GM21723 (cell line): ENCODE results near the gene GZMB.
"Not testable (repeated sequence)": the region's sequence is repeated elsewhere in the genome, so short reads cannot be mapped to it uniquely, and the experiment has no call there.

Source experiments
- ATAC-seq: cut with Tn5 transposase; IDR thresholded peaks from one replicate; pipeline ENCODE4 v1.9.1; 2021; ENCODE audit warnings: mild to moderate bottlenecking, moderate library complexity; ENCODE audit not compliant: unreplicated experiment

Gene GZMB, protein sequence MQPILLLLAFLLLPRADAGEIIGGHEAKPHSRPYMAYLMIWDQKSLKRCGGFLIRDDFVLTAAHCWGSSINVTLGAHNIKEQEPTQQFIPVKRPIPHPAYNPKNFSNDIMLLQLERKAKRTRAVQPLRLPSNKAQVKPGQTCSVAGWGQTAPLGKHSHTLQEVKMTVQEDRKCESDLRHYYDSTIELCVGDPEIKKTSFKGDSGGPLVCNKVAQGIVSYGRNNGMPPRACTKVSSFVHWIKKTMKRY

DNA sequence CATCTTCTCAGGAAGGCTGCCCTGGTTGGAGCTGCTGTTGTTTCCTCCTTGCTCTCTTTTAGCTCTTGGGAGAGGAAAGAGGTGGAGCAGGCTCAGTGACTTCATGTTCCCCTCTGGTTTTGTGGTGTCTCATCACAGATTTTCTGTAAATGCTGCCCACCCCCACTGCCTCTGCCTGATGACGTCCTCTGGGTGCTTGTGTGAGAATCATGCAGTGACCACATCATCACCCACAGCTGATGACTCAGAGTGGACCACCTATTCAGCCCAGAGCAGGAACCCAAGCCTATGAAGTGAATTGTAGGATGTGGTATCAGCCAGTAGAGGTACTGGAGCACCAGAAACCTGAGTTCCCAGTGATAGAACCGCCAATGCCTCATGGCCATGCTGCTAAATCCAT is at the start of gene GZMB:
Gene GZMB, minus strand, starts transcription at position 33 of the 400 bp plus-strand sequence. Its CDS starts 30 bp downstream, at position 3.
- ATAC-seq = no peak

DNA sequence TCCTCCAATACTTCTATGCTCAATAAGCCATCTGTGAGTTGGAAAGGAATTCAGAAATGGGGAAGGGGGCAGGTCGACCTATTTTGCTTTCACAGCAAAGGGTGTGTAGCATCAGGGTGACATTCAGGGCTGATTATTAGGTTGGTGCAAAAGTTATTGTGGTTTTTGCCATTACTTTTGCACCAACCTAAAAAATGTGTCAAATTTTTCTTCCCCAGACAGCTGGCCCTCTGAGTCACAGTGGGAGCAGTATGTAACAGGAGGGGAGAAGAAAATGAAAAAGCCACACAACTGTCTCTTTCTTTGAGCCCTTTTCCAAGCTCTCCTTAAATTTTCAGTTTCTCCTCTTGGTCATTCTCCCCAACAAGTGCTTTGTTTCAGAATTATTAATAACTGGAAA is 47.1 kb upstream of the GZMB start:
- ATAC-seq = no peak

DNA sequence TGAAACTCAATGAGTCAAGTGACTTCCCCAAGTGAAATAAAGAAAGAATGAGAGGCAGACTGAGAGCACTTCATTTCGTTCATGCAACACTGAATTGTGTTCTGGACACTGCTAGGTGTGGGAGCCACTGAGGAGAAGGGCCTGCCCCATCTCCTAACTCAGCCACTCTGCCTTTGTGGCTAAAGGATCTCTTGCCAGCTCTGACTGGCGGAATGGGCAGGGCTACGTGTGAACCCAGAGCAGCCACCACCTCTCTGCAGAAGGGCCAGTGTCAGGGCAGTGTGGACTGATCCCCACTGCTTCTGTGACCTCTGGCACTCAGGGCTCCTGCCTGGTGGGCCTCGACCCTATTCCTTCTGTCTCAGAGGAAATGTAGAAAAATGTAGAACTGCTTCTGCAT is 46.5 kb upstream of the GZMB start:
- no peak for ATAC-seq

DNA sequence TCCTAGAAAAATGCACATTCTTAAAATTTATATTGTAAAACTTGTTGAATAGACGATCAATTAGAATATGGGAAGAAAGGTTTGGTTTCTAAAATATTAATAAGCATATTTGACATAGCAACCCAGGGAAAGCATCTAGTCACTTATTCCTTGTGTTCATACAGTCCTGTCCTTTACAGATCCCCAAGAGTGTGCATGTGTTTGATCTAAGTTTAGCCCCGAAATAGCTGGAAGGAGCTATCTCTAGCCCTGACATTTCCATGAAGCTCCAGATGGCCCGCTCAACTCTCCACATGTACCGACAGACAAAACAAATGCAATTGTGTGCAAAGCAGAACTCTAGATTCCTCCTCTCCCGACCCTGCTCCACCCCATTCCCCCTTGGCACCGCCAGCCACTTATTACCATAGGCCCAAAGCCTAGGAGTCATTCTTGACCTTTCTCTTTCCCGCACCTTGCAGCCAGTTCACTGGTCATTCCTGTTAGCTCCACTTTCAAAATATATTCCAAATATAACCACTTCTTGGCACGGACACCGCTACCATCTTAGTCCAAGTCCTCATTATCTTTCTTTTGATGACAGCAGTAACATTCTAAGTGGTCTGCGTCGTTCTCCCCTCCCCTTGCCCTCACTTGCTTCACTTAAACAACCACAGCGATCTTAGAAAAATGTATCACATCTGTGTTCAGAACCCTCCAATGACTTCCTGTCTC is 45.4 kb upstream of the GZMB start:
- ATAC-seq = no peak

DNA sequence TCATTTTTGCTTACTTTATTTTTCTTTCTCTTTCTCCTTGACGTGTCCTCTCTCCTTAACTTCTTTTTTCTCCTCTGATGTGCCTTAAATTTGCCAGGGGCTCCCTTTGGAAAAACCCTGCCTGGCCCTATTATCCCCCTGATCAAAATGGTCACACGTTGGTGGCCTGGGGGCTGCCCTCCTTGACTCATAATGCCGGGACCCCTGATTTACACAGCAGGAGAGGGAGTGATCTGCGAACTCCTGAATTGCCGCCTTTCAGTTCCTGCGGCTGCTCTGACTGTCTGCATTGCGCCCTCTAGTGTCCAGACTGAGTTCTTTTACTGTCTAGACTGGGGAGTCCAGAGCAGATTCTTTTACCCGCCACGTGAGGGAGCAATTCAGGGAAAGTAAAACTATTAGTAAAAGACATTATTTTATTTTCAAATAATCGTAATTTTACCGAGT is 44.8 kb upstream of the GZMB start:
- ATAC-seq = peak; percentile 82

DNA sequence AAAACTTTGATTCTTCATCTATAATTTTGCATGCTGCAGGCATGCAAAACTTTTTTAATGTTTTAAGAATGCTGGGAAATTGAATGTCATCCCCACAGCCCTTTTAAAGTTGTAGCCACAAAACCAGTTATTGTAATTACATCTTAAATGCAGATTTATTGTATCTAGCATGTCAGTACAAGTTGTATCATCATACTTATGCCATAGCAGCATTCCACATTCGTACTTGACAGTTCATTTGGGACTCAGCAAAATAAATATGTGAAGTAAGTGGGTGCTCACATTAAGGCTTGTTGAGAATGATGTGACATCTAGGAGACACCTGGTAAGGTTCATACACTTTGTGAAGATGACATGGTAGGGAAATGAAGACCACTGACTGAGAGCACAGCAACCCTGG is 44.0 kb upstream of the GZMB start:
- ATAC-seq = no peak

DNA sequence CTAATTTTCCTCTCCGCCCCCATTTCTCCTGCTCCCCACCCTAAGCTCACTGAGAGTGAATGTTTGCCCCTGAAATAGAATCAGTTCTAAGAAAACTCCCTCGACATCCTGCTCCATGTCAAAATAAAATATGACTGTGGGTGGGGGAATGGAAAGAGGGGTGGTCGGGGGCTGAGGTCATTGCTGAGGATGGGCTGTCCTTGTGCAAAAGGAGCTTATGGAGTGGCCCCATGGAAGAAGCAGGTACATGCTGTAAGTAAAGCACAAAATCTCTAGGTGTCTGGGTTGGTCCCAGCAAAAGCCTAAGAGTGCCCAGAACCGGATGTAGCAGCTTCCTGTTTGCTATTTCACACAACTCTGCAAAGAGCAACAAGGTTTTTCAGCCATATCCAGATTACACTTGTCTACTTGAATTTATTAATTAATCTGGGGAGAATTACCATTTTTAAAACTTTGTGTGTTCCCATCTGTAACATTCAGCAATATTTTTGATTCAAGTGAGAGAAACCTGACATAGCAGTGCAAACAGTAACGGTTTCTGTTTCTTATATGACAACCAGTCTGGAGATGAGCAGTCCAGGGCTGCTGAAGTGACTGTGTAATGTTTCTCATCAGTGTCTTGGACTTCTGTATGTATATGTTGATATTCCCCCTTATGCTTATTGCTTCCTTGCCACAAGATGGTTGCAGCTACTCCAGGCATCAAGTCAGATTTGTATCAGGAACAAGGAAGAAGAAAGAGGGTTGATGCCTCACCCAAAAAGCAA is 40.4 kb upstream of the GZMB start:
- peak; percentile 59 for ATAC-seq

DNA sequence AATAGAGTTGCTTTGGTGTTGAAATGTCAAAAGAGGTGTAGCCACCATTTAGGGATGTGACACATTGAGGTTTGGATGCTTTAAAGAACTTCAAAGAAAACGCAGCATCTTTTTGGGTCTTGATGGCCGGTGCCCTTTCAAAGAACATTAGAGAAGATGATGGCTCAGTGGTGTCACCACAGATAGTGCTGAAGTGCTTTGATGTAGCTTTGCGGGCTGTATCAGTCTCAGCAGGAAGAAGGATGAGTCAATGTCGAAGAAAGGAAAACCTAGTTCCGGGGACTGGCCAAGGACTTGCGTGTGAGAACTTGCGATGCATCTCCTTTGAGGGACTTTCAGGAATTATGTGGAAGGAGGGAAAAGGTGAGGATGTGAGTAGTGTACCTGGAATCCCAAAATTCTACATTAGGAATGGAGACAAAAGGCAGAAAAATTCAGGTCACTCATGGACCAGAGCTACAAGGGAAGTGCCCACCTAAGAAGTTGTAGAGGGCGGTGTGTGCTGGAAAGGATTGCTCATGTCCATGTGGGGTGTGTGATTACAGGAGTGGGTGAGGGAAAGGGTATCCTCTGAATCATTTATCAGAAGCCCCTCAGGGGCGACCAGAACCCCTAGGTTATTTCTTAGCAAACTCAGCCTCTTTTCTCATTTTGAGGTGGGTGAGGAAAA is 39.7 kb upstream of the GZMB start:
- ATAC-seq = peak; percentile 63

DNA sequence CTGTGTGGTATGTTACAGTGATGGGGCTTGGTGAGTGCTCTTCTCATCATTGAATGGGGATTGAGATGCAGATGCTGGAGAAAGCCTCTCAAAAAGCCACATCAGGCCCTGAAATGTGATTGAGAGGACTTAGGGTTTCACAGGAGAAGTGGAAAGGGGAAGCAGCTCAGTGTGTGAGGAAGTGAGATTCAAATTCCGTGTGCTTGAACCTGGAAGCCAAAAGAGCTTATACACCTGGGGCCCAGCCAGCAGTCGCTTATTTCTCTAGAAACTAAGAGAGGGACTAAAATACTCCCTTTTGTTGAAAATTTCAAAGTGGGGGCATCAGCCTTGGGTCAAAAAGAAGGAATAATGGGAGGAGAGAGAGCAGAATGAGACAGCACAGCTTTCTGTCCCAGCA is 39.1 kb upstream of the GZMB start:
- peak; percentile 70 for ATAC-seq

DNA sequence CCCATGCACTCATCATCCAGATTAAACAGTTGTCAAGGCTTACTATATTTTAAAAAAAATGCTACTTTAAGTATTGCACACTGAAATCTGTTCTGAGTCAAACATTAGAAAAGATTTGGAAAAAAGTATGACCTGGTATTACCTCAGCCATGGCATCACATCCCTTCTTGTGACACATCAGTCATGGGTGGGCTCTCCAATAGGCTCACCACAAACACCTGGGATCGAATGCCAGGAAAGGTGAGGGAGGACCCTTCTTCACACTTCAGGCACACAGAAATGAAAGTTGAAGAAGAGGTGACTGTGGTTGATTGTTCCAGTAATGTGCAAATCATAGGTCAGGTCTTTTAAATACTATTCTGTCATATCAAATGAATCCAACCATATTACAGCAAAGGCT is 36.6 kb upstream of the GZMB start:
- no peak for ATAC-seq

DNA sequence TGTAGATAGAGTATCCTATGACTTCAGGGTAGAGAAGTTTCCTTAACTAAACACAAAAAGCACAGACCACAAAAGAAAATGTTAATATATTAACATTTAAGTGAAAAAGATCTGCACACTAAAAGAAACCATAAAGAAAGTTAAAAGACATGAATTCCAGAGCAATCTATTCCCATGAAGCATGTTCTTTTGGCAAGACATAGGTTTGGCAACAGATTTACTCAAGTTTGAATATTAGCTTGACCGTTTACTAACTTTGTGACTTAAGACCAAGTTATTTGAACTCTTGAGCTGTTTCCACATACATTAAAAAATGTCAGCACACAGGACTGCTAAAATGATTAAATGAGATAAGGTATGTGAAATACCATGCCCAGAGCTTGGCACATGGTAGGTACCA is 35.7 kb upstream of the GZMB start:
- no peak for ATAC-seq

DNA sequence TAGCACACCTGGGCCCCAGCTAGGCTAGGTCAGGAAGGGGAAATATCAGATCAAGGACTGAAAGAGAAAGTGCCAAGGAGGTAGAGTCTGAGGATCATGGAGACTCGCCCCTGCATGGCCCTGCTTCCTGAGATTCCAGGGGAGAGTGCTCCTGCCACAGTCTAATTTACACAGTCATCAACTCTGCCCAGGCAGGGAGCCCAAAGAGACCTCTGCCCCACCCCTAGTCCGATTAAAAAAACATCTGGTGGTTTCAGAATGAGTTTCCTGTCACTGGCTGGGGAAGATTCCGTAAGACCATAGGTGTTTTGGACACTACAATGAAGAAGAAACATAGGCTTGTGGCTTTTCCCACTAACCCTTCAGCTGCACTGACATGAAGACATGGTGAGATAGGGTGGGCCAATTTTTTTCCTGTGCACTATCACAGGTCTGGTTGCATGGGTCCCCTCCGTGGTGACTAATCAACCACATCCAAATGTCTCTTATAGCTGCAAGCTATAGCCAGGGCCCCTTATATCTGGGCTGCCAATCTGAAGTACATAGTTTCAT is 31.5 kb upstream of the GZMB start:
- peak; percentile 96 for ATAC-seq

DNA sequence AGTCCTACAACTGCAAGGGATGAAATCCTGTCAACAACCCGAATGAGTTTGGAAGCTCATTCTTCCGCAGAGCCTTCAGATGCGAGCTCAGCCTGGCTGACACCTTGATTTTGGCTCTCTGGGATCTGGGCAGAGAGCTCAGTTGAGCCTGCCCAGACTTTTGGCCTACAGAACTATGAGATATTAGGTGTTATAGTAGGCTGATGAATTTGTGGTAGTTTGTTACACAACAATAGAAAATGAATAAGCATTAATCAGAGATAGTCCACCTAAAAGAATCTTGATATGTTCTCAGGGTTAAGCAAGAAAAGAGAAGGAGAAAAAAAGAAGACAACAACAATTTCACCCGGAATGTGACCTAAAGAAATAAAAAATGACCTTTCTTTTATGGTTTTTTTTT is 30.4 kb upstream of the GZMB start:
- no peak for ATAC-seq

DNA sequence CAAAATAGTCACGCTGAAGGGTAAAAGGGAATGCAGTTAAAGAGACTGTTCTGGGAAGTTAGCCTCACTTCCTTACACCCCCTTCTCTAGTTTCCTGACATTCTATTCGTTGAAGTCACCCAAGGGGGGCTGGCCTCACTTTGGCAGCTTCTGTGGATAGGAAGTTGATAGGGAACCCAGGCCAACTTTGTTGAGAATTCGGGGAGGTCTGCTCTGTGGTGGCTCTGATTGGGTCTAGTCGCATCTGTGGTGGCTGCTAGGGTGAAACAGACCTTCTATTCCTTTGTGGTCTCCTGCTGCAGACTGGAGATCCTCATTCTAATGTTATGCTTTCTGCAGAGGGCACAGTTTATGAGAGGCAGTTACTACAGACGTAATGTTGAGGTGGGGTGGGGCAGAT is 28.8 kb upstream of the GZMB start:
- no peak for ATAC-seq

DNA sequence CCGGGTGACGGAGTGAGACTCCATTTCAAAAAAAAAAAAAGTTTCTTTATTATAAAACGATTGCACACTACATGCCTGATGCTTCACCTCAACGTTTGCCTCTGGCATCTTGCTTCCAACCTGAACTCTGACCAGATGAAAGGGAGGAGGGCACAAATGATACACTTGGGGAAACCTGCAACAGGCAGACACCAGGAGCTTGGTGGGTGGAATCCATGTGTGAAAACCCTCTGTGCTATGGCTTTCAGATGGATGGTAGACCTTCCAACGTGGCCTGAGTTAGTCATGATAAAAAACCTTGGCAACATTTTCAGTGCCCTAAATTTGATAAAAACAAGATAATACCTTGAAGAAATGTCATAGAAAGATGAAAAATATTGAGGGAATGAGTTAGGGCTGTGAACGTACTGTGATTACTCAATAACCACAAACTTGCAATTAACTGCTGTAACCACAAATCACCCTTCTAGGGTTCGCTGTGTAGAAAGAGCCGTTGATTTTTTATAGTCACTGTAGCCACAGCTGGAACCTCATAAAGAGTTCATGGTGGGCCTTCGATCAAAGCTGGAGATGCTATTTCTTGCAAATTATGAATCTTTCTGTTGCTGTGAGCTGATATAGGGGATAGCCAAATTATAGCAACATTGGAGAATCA is 26.1 kb upstream of the GZMB start:
- ATAC-seq = no peak

DNA sequence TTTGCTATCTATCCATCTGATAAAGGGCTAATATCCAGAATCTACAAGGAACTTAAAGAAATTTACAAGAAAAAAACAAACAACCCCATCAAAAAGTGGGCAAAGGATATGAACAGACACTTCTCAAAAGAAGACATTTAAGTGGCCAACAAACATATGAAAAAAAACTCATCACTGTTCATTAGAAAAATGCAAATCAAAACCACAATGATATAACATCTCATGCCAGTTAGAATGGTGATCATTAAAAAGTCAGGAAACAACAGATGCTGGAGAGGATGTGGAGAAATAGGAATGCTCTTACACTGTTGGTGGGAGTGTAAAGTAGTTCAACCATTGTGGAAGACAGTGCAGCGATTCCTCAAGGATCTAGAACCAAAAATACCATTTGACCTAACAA is 14.4 kb upstream of the GZMB start:
- not testable (repeated sequence) for ATAC-seq

DNA sequence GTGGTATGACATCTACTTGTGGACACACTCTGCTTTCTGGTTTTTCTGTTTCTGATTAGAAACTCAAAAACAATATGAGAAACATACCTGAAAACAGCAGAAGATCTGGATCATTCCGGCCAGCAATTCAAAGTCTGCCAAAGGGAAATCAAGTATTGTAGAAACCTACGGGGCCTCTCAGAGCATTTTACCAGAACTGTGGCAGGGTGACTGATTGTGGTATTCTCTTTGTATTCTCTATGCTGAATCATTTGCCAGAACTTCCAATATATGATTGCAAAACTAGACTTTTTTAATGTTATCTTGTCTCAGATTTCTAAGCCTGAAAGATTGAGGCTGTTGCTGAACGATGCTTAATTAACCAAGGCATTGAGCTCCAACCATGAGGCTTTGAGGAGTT is 5.9 kb upstream of the GZMB start:
- no peak for ATAC-seq

DNA sequence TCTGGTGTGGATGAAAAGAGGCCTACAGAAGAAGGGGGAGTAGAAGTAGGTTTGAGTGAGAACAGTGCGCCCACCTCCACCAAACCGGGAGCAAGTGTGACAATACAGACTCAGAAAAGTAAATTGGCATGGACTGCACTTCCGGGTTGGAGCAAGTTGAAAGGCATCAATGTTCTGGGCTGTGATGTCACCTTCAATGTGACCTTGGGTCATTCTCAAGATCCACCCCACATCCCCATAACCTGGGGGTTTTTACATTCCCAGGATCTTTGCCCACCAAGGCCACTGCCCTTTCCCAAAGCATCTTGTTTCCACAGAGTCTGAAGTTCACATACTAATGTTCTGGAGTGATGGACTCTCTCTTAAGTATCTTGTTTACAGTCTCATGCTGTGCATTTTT is 5.3 kb upstream of the GZMB start:
- ATAC-seq = no peak

DNA sequence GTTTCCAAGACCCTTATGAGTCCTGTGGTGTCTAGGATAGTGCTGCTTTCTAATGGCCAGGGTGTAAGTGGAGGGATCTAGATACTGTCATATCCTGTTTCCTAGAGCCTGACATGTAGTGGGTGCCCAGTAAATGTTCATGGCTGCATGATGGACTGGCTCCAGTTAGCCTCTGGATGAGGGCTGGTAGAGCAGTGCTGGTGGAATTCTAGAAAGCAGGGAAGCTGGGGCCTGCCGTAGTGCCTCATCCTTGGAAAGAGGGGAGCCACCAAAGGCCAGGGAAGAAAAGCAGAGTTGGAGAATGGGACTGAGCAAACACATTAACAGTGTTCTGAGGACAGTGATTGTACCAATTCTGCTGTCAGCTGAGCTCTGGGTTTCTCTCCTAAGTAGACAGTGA is 637 bp downstream of the GZMB start:
- no peak for ATAC-seq

DNA sequence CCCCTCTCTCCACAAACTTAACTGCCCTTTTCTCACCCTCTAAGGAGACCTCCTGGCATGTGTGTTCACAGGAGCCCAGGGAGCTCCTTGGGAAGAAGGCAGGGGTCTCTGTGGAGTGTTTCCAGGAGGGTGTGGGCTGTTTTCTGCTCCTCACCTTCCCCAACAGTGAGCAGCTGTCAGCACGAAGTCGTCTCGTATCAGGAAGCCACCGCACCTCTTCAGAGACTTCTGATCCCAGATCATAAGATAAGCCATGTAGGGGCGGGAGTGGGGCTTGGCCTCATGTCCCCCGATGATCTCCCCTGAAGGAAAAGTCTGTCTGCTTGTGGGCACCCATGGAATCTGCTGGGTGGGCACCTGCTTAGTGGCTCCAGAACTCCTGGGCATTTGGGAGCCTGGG is 1.2 kb downstream of the GZMB start:
- no peak for ATAC-seq

DNA sequence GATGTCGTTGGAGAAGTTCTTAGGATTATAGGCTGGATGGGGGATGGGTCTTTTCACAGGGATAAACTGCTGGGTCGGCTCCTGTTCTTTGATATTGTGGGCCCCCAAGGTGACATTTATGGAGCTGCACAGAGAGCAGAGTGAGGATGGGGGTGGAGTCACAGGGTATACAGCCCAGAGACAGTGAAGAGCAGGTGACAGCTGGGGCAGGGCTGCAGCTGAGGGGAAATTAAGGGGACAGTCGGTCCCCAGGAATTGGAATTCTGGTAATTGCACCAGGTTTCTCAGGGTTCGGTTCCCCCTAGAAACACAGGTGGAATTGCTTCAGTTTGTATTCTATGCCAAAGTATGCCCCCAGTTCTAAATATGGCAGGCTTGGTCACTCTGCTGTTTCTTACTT is 1.7 kb downstream of the GZMB start:
- ATAC-seq = no peak
